ENCODE measurements around the gene DYTN. TPM values are rescaled to one million over a fixed set of nuclear protein-coding genes. Genes with fewer than 3 reads are reported as not detected.

The DYTN gene, protein sequence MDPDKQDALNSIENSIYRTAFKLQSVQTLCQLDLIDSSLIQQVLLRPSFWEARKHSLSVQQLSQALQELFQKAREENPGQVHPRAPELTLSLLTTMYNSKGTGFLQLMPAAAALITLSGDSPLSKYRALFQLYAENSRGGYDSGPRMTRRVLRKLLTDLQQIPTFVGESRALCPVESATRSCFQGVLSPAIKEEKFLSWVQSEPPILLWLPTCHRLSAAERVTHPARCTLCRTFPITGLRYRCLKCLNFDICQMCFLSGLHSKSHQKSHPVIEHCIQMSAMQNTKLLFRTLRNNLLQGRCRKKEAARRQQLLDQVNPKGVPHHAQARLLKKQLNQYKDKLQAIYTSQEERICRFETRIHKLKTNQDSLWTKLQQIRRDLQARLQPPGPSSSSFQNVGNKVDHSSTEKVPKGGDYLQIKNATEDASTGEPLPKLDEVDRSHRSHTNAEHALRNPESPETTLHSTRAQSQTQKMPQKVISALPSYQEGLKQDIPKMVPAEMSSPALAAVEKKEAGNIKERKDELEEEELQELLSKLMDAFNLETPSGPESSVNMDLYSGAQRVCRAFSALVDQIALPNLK
- total RNA-seq (not detected), polyA plus RNA-seq (not detected)

DNA sequence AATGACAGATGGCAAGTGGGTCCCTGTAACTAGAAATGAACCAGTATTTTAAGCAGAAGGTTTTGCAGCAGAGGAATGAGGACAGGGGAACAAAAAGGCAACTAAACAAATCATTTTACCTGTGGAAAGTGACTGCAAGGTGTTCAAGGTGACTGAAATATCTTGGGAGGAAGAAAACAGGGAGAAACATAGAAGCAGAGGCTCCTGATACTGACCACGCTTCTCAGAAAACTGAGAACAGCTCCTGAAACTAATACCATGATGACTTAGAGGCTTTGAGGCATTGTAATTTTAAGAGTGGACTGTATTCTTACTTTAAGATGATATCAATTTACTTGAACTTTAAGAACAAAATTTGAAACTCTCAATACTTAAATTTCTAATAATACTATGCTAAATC, at the start of gene DYTN:
TSS of gene DYTN (minus strand) at position 101 of the 400 bp plus-strand sequence. CDS start 117 bp downstream, outside the sequence.
- Histone ChIP-seq H3K4me1 (ENCODE audit: insufficient read depth) (no peaks in the 10 kb centered on the region), H3K27ac (ENCODE audit: low read depth) (no peak within 1 kb of the TSS), H3K4me3 (ENCODE audit: low read depth, low read length) (no peak within 1 kb of the TSS), H3K36me3 (ENCODE audit: insufficient read depth) (no peaks in the 10 kb centered on the region)
- no peak for DNase-seq (ENCODE audit: extremely low spot score)
- WGBS: 92% methylated on average over 1 of the region's 1 CpG

DNA sequence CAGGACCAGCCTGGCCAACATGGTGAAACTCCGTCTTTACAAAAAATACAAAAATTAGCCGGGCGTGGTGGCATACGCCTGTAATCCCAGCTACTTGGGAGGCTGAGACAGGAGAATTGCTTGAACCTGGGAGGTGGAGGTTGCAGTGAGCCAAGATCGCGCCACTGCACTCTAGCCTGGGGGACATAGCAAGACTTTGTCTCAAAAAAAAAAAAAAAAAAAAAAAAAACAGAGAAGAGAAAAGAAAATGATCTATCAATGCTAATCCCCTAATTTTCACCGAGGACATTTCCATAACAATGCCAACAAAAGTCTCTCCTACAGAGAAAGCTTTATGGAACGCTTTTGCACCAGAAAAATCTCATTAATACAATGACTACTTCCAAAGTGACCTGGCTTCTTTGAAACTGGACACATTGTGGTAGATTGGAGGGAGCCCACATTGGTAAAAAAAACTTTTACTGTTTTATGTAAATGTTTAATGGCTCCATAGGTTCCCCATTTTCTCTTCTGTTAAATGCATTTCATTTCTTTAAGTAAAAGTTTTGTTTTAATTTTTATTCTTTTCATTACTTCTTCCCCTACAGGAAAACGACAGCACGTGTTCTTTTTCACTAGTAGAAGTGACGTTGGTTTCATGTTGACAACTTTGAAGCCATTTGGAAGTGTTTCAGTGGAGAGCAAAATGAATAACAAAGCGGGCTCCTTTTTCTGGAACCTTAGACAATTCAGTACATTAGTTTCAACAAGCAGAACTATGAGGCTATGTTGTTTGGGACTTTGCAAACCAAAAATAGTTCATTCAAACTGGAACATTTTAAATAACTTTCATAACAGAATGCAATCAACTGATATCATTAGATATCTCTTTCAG, 48.1 kb upstream of the DYTN start:
- Histone ChIP-seq H3K4me1 (ENCODE audit: insufficient read depth) (no peaks in the 10 kb centered on the region), H3K27ac (ENCODE audit: low read depth) (no peak overlapping the region)
- 37% methylated on average over 12 of the region's 12 CpGs for WGBS

DNA sequence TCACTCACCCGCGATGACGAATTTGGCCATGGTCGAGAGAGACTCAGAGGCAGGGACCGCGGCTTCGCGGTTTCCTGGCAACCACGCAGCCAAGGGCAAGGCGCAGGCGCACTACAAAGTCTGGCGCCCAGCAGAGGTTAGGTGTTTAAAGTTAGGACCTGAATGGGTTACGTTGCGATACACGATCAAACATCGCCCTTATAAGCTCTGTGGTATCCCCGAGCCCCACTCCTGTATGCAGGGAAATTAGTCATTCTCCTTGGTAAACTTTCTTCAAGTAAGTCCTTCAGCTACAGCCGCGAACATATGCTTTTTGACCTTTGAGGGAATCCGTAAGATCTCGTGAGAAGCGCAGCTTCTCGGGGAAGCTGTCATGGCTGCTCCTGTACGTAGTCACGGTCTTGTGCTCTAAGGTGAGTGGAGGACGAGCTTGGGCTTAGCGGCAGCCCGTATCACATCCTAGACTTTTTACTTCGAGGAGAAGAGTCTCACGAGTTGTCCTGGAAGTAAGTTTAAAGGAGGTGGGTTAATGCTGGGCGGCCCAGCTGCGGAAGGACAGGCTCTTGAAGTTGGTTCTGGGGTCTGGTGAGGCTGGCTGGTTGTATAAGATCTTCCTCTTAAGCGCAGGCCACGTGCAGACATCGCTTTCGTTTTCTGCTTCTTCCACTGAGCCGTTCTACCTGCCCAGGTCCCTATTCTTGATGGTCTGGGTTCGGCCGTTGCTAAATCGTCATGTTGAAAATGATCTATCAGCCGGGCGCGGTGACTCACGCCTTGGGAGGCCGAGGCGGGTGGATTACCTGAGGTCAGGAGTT, 47.3 kb upstream of the DYTN start, which contains the start of the genes FASTKD2 and MDH1B:
TSS of gene FASTKD2 (plus strand) at position 365 of the 815 bp plus-strand sequence. CDS start 1,088 bp downstream, outside the sequence.
TSS of gene MDH1B (minus strand) at position 87 of the 815 bp plus-strand sequence. CDS start at position 30, 57 bp downstream.
- no peaks in the 10 kb centered on the region for H3K36me3 ChIP-seq (ENCODE audit: insufficient read depth)
- H3K4me3 ChIP-seq (ENCODE audit: low read depth, low read length): peak within 1 kb of the TSS; percentile 77
- no peaks in the 10 kb centered on the region for H3K4me1 ChIP-seq (ENCODE audit: insufficient read depth)
- DNase-seq (ENCODE audit: extremely low spot score): peak; percentile 93
- H3K27ac ChIP-seq (ENCODE audit: low read depth): peak within 1 kb of the TSS; percentile 63
- under 1% methylated on average over 46 of the region's 46 CpGs for WGBS

More for the DNA sequence above, 48.1 kb upstream of the DYTN start:
- peak overlapping the region; percentile 77 for H3K4me3 ChIP-seq (ENCODE audit: low read depth, low read length)
- H3K36me3 ChIP-seq (ENCODE audit: insufficient read depth): no peaks in the 10 kb centered on the region
- no peak for DNase-seq (ENCODE audit: extremely low spot score)

DNA sequence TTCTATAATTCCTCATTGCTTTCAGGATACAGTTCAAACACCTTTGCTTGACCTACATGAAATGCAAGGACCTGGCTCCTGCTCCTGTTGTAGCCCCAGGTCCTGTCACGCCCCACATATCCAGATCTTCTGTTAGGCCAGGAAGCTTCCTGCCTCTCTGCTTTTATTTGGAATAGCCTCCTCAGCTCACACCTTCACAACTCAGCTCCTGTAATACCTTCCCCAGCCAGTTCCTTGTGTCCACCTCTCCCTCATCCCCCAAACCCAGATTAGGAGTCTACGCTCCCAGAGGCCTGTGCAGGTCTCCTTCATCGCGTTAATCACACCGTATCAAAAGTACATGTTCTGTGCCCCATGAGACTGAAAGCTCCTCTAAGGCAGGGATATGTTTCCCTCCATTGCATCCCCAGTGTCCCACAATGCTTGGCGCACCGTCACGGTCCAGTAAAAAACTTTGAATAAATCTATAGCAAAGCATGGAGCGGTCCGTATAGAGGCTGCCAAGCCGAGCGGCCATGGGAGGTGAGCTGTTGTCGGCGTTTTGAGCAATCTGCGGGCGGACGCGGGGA, 46.6 kb upstream of the DYTN start:
- no peak for DNase-seq (ENCODE audit: extremely low spot score)
- Histone ChIP-seq H3K36me3 (ENCODE audit: insufficient read depth) (no peaks in the 10 kb centered on the region), H3K4me3 (ENCODE audit: low read depth, low read length) (peak overlapping the region; percentile 77), H3K4me1 (ENCODE audit: insufficient read depth) (no peaks in the 10 kb centered on the region), H3K27ac (ENCODE audit: low read depth) (no peak overlapping the region)
- 7% methylated on average over 18 of the region's 18 CpGs for WGBS

DNA sequence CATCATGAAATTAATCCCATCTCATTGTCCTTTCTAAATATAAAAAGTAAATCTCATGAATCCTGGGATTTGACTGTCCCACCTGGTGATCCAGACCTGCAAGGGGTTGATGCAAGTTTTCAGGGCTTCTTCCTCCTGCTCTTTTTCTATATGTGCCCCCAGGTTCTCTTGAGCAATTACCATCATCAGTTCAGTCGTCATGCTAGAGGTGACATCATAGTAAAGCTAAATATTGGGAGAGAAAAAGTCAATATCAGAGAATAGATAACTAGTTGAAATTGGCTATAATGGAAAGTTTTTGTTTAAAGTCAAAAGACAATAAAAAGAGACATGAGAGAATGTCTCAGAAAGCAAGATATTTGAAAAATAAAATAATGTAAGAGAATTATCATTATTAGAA, 38.6 kb upstream of the DYTN start:
- no peak for DNase-seq (ENCODE audit: extremely low spot score)
- Histone ChIP-seq H3K4me1 (ENCODE audit: insufficient read depth) (no peaks in the 10 kb centered on the region), H3K4me3 (ENCODE audit: low read depth, low read length) (no peak overlapping the region), H3K36me3 (ENCODE audit: insufficient read depth) (no peaks in the 10 kb centered on the region), H3K27ac (ENCODE audit: low read depth) (no peak overlapping the region)
- WGBS: 48% methylated on average over 1 of the region's 1 CpG

DNA sequence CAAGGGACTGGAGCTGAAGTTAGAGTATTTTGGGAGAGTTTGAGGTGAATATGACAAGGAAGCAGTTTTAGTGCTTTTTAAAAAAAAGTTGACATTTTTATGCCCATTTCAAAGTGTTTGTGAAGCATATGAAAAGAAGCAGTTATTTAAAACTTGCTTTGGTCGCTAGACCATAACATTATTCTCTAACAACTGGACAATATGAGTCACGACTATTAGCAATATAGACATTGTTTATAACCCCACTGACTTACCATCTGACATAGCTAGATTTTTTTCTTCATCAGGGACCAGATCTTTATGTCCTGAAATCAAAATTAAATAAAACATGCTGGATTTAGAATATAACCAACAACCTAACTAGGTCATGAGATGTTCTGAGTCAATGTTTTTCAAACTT, 22.6 kb upstream of the DYTN start:
- 40% methylated on average over 2 of the region's 2 CpGs for WGBS
- DNase-seq (ENCODE audit: extremely low spot score): no peak
- H3K36me3 ChIP-seq (ENCODE audit: insufficient read depth): no peaks in the 10 kb centered on the region
- no peak overlapping the region for H3K4me3 ChIP-seq (ENCODE audit: low read depth, low read length)
- no peak overlapping the region for H3K27ac ChIP-seq (ENCODE audit: low read depth)
- H3K4me1 ChIP-seq (ENCODE audit: insufficient read depth): no peaks in the 10 kb centered on the region

DNA sequence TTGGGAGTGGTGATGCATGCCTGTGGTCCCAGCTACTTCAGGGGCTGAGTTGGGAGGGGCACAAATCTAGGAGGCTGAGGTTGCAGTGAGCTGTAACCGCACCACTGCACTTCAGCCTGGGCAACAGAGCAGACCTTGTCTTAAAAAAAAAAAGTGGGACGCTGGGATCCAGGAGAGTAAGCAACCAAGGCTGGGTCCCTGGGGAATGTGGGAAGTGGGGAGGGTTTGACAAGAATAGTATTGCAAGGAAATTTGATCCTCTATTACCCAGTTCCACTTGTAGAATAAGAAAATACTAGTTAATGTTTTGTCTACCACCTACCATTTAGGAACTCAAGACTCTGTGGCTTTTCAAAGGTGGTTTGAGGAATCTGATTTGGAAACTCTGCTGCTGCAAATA, 21.1 kb upstream of the DYTN start:
- 64% methylated on average over 2 of the region's 2 CpGs for WGBS
- no peak overlapping the region for H3K27ac ChIP-seq (ENCODE audit: low read depth)
- no peak for DNase-seq (ENCODE audit: extremely low spot score)

DNA sequence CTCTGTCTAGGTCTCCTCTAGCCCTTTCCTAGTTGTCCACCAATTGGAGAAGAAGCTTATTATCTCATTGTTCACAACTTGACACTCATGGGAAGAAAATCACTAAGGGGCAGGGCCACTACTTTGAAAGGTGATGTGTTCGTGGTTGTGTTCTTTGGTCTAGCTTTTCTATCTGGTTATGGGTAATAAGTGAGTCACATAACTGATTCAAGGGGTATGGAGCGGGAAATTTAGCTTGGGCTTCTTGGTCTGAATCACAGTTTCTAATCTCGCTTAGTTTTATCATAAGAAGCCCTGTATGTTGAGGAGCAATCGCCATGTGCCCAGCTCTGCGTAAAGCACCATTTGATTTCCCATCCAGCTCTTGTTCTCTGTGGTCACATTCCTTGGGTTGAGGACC, 18.7 kb upstream of the DYTN start:
- 88% methylated on average over 5 of the region's 5 CpGs for WGBS
- no peak for DNase-seq (ENCODE audit: extremely low spot score)
- no peak overlapping the region for H3K4me3 ChIP-seq (ENCODE audit: low read depth, low read length)
- H3K27ac ChIP-seq (ENCODE audit: low read depth): no peak overlapping the region
- no peaks in the 10 kb centered on the region for H3K4me1 ChIP-seq (ENCODE audit: insufficient read depth)
- H3K36me3 ChIP-seq (ENCODE audit: insufficient read depth): no peaks in the 10 kb centered on the region

More for the DNA sequence above, 21.1 kb upstream of the DYTN start:
- no peaks in the 10 kb centered on the region for H3K36me3 ChIP-seq (ENCODE audit: insufficient read depth)
- no peaks in the 10 kb centered on the region for H3K4me1 ChIP-seq (ENCODE audit: insufficient read depth)
- no peak overlapping the region for H3K4me3 ChIP-seq (ENCODE audit: low read depth, low read length)

DNA sequence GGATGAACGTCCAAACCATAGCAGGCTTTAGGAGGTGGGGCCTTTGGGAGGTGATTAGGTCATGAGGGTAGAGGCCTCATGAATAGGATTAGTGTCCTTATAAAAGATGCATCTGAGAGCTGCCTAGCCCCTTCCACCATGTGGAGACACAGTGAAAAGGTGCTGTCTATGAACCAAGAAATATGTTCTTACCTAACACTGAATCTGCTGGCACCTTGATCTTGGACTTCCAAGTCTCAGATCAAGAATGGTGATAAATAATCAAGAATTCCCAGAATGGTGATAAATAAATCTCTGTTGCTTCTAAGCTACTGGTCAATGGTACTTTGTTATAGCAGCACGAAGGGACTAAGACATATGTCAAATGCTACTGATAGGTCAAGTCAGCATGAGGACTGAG, 15.1 kb upstream of the DYTN start:
- H3K4me1 ChIP-seq (ENCODE audit: insufficient read depth): no peaks in the 10 kb centered on the region
- no peak overlapping the region for H3K4me3 ChIP-seq (ENCODE audit: low read depth, low read length)
- no peak overlapping the region for H3K27ac ChIP-seq (ENCODE audit: low read depth)
- no peaks in the 10 kb centered on the region for H3K36me3 ChIP-seq (ENCODE audit: insufficient read depth)
- DNase-seq (ENCODE audit: extremely low spot score): no peak
- 70% methylated on average over 2 of the region's 2 CpGs for WGBS

DNA sequence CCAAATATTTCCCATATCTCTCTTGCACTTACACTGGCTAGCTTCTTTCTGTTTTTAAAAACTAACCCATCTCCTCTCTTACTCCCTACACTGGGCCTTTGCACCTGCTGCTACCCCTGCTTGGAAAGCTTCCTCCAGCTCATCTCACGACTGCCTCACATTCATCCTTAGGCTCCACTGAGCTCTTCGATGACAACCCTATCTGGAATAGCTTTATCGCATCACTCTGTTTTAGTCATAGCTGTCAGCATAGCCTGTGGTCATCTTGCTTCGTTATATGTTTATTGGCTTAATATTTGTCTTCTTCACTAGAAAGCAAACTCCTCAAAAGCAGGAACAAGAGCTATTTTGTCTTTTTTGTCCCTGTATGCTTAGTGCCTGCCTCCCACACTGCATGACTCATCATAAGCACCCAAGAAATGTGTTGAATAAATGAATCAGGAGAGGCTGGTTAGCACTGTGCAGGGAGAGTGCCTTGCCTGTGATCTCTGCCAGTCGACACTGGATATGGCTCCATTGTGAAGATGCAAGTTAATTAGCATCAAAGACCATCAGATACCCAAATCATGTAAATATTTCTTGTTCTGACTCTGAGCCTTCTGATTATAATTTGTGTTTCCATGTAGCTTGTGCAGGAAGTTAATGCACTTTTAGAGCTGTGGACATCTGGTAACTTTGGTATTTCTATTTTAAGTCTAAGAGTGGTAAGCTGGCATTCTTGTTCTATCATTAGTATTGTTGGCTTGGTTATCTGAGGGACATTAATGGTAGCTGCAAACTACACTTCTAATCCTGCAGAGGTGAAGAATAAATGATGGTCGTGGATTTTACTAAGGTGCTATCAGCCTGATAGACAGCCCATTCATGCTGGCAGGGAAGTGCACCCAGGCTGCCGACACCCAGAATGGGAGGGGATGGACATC, 10.3 kb upstream of the DYTN start:
- Histone ChIP-seq H3K4me1 (ENCODE audit: insufficient read depth) (no peaks in the 10 kb centered on the region), H3K36me3 (ENCODE audit: insufficient read depth) (no peaks in the 10 kb centered on the region), H3K27ac (ENCODE audit: low read depth) (no peak overlapping the region), H3K4me3 (ENCODE audit: low read depth, low read length) (no peak overlapping the region)
- DNase-seq (ENCODE audit: extremely low spot score): no peak
- WGBS: 80% methylated on average over 7 of the region's 7 CpGs

DNA sequence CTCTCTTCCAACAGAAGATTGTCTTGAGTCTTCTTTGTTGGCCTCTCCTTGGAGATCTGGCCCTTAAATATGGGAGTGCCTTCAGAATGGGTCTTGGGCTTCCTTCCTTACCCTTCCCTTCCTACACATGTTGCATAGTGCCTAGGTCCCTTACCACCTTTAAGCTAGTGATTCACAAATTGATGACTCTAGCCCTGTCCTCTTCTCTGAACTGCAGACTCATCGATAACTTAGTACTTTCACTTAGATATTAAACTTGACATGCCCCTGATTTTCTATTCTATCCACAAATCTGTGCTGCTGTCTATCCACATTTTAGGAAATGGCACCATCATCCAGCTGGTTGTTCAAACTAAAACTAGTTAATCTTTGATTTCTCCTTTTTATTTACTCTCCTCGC, 9.1 kb upstream of the DYTN start:
- Histone ChIP-seq H3K4me1 (ENCODE audit: insufficient read depth) (no peaks in the 10 kb centered on the region), H3K27ac (ENCODE audit: low read depth) (no peak overlapping the region), H3K4me3 (ENCODE audit: low read depth, low read length) (no peak overlapping the region), H3K36me3 (ENCODE audit: insufficient read depth) (no peaks in the 10 kb centered on the region)
- 90% methylated on average over 2 of the region's 2 CpGs for WGBS
- DNase-seq (ENCODE audit: extremely low spot score): no peak

DNA sequence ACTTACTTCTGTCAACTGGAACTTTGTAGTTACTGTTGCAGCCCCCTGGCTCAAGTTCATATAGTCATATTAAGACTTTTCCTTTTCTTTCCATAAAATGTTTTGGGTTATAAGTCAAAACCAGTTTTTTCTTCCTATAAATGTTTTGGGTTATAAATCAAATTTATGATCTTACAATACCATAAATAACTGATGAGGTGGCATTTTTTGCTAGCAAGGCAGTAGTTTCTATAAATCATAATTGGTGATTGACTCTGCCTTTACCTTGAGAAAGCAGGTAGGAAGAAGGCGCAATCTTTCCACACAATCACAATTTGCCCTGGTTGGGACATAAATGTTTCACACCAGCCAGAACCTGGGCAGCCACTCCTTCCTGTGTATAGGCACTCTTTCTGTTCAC, 5.1 kb upstream of the DYTN start:
- Histone ChIP-seq H3K27ac (ENCODE audit: low read depth) (no peak overlapping the region), H3K36me3 (ENCODE audit: insufficient read depth) (no peaks in the 10 kb centered on the region), H3K4me1 (ENCODE audit: insufficient read depth) (no peaks in the 10 kb centered on the region), H3K4me3 (ENCODE audit: low read depth, low read length) (no peak overlapping the region)
- 89% methylated on average over 1 of the region's 1 CpG for WGBS
- DNase-seq (ENCODE audit: extremely low spot score): no peak
